HepG2 (cell line): ENCODE data around the gene BRIP1. TPM values are rescaled to one million over a fixed set of nuclear protein-coding genes. Genes with fewer than 3 reads are reported as not detected.

Experiments used
- ATF1 ChIP-seq: IDR thresholded peaks from 2 replicates; pipeline ENCODE4 v1.6.1; 2016; ENCODE audit warnings: mild to moderate bottlenecking, control low read depth
- CC2D1A ChIP-seq: sonication (generic); formaldehyde crosslinking; IDR thresholded peaks from 2 replicates; pipeline ENCODE4 v1.8.1; 2023; ENCODE audit warnings: mild to moderate bottlenecking, missing genetic modification reagents
- HNF1A ChIP-seq, 2 experiments: sonication (generic) in 1 of 2; formaldehyde crosslinking in 1 of 2; IDR thresholded peaks; 2 replicates each; pipeline versions ENCODE4 v1.4.0 to v1.6.1; 2016 to 2020; ENCODE audit warnings: borderline replicate concordance in 1 of 2, low read depth in 1 of 2, mild to moderate bottlenecking in 1 of 2, missing genetic modification reagents in 1 of 2
- HOXA7 ChIP-seq: sonication (generic); formaldehyde crosslinking; IDR thresholded peaks from 2 replicates; pipeline ENCODE4 v1.8.1; 2022; ENCODE audit warnings: mild to moderate bottlenecking, missing genetic modification reagents, moderate library complexity
- KAT7 ChIP-seq: IDR thresholded peaks from 2 replicates; pipeline ENCODE4 v1.6.1; 2018; ENCODE audit warnings: borderline replicate concordance, missing compliant biosample characterization
- MAF1 ChIP-seq: sonication (generic); formaldehyde crosslinking; IDR thresholded peaks from 2 replicates; pipeline ENCODE4 v1.5.0; 2020; ENCODE audit warnings: missing genetic modification reagents, borderline replicate concordance
- MEIS1 ChIP-seq: sonication (generic); formaldehyde crosslinking; IDR thresholded peaks from 2 replicates; pipeline ENCODE4 v1.9.0; 2021; ENCODE audit warnings: mild to moderate bottlenecking, missing genetic modification reagents, moderate library complexity, borderline replicate concordance
- MTA1 ChIP-seq: sonication (generic); formaldehyde crosslinking; IDR thresholded peaks from 2 replicates; pipeline ENCODE4 v1.4.0; 2020; ENCODE audit warnings: missing genetic modification reagents, mild to moderate bottlenecking, borderline replicate concordance
- PRMT3 ChIP-seq: sonication (generic); formaldehyde crosslinking; IDR thresholded peaks from 2 replicates; pipeline ENCODE4 v1.8.1; 2022; ENCODE audit warnings: low read depth, mild to moderate bottlenecking, moderate library complexity, missing genetic modification reagents, borderline replicate concordance
- SP140L ChIP-seq: sonication (generic); formaldehyde crosslinking; IDR thresholded peaks from 2 replicates; pipeline ENCODE4 v1.4.0; 2020; ENCODE audit warnings: missing genetic modification reagents, borderline replicate concordance
- SRY ChIP-seq: sonication (generic); formaldehyde crosslinking; IDR thresholded peaks from 2 replicates; pipeline ENCODE4 v1.8.0; 2022; ENCODE audit warnings: mild to moderate bottlenecking, missing genetic modification reagents
- STAT5B ChIP-seq: sonication (generic); formaldehyde crosslinking; IDR thresholded peaks from 2 replicates; pipeline ENCODE4 v1.4.0; 2020; ENCODE audit warnings: missing genetic modification reagents
- TARDBP ChIP-seq: sonication (generic); formaldehyde crosslinking; IDR thresholded peaks from 2 replicates; pipeline ENCODE4 v1.8.0; 2022; ENCODE audit warnings: mild to moderate bottlenecking, missing genetic modification reagents
- TBL1XR1 ChIP-seq: fragments of 150-350 bp; IDR thresholded peaks from 2 replicates; pipeline ENCODE4 v1.6.1; 2014; ENCODE audit warnings: borderline replicate concordance, low read length; ENCODE audit not compliant: partially characterized antibody
- ZNF20 ChIP-seq: sonication (generic); formaldehyde crosslinking; IDR thresholded peaks from 2 replicates; pipeline ENCODE4 v1.4.0; 2020; ENCODE audit warnings: mild to moderate bottlenecking, moderate library complexity, missing genetic modification reagents
- ZNF296 ChIP-seq: sonication (generic); formaldehyde crosslinking; conservative IDR thresholded peaks from 2 replicates; pipeline ENCODE4 v1.5.0; 2020; ENCODE audit warnings: mild to moderate bottlenecking, missing genetic modification reagents
- ZNF816 ChIP-seq: sonication (generic); formaldehyde crosslinking; IDR thresholded peaks from 2 replicates; pipeline ENCODE4 v1.8.0; 2022; ENCODE audit warnings: missing genetic modification reagents, mild to moderate bottlenecking, borderline replicate concordance
- polyA plus RNA-seq, 8 experiments: library from polyadenylated mRNA; depleted of rRNA in 3 of 8; stranded (reverse) in 7 of 8; unstranded in 1 of 8; fragments of >200 nt; fragmentation: Illumina TruSeq in 4 of 8; extraction: Trizol in 4 of 8; gene quantifications; 2 replicates each; pipeline versions ENCODE4 v1.2.1 to v1.2.3, GENCODE V29; 2011 to 2016; ENCODE audit warnings: low read depth in 4 of 8, missing spikeins in 1 of 8, mixed read lengths in 1 of 8; ENCODE audit not compliant: insufficient read depth in 1 of 8
- total RNA-seq, 5 experiments: library from RNA; depleted of rRNA; stranded (reverse); fragments of >200 nt; fragmentation: Illumina TruSeq; extraction: Trizol; gene quantifications; 2 replicates each; pipeline ENCODE4 v1.2.3, GENCODE V29; 2016; ENCODE audit warnings: low read depth in 1 of 5
- TF ChIP-seq, protein P1 (sequence below): sonication (generic); formaldehyde crosslinking; IDR thresholded peaks from 2 replicates; pipeline ENCODE4 v1.8.0; 2022; ENCODE audit warnings: missing genetic modification reagents, mild to moderate bottlenecking, moderate library complexity, borderline replicate concordance
- TF ChIP-seq, protein P2 (sequence below): sonication (generic); formaldehyde crosslinking; IDR thresholded peaks from 2 replicates; pipeline ENCODE4 v1.4.0; 2020; ENCODE audit warnings: mild to moderate bottlenecking, missing genetic modification reagents

BRIP1 gene
- total and polyA plus RNA-seq, 2 of the 13 experiments (the other 11 are each of a cell fraction or from before 2014, with no cell fraction given): 3.8 to 27.7 TPM

- TF ChIP-seq CC2D1A (CRISPR knock-in tag) (0 out of 2 replicates have a peak, but pooled peaks have one; percentile 38), ZNF296 (CRISPR knock-in tag) (no peak), MAF1 (no peak), STAT5B (CRISPR knock-in tag) (no peak), TARDBP (CRISPR knock-in tag) (0 out of 2 replicates have a peak, but pooled peaks have one; percentile 5), ATF1 (peak; percentile 2; the same call in 1 of the 2 replicates), MTA1 (CRISPR knock-in tag) (no peak), ZNF816 (CRISPR knock-in tag) (0 out of 2 replicates have a peak, but pooled peaks have one; percentile 19), ZNF20 (CRISPR knock-in tag) (no peak), SRY (no peak), HOXA7 (CRISPR knock-in tag) (no peak), MEIS1 (CRISPR knock-in tag) (no peak), PRMT3 (CRISPR knock-in tag) (no peak), HNF1A (IDR thresholded peaks at IDR 0.05; ENCODE audit: low read depth) (no peak), HNF1A (CRISPR knock-in tag; IDR thresholded peaks at IDR 0.05; ENCODE audit: borderline replicate concordance) (no peak), KAT7 (CRISPR knock-in tag) (peak; percentile 72; the same call in 1 of the 2 replicates), TBL1XR1 (no peak), SP140L (no peak)
- TF ChIP-seq, protein P1, sequence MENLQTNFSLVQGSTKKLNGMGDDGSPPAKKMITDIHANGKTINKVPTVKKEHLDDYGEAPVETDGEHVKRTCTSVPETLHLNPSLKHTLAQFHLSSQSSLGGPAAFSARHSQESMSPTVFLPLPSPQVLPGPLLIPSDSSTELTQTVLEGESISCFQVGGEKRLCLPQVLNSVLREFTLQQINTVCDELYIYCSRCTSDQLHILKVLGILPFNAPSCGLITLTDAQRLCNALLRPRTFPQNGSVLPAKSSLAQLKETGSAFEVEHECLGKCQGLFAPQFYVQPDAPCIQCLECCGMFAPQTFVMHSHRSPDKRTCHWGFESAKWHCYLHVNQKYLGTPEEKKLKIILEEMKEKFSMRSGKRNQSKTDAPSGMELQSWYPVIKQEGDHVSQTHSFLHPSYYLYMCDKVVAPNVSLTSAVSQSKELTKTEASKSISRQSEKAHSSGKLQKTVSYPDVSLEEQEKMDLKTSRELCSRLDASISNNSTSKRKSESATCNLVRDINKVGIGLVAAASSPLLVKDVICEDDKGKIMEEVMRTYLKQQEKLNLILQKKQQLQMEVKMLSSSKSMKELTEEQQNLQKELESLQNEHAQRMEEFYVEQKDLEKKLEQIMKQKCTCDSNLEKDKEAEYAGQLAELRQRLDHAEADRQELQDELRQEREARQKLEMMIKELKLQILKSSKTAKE (CRISPR knock-in tag): no peak
- TF ChIP-seq, protein P2, sequence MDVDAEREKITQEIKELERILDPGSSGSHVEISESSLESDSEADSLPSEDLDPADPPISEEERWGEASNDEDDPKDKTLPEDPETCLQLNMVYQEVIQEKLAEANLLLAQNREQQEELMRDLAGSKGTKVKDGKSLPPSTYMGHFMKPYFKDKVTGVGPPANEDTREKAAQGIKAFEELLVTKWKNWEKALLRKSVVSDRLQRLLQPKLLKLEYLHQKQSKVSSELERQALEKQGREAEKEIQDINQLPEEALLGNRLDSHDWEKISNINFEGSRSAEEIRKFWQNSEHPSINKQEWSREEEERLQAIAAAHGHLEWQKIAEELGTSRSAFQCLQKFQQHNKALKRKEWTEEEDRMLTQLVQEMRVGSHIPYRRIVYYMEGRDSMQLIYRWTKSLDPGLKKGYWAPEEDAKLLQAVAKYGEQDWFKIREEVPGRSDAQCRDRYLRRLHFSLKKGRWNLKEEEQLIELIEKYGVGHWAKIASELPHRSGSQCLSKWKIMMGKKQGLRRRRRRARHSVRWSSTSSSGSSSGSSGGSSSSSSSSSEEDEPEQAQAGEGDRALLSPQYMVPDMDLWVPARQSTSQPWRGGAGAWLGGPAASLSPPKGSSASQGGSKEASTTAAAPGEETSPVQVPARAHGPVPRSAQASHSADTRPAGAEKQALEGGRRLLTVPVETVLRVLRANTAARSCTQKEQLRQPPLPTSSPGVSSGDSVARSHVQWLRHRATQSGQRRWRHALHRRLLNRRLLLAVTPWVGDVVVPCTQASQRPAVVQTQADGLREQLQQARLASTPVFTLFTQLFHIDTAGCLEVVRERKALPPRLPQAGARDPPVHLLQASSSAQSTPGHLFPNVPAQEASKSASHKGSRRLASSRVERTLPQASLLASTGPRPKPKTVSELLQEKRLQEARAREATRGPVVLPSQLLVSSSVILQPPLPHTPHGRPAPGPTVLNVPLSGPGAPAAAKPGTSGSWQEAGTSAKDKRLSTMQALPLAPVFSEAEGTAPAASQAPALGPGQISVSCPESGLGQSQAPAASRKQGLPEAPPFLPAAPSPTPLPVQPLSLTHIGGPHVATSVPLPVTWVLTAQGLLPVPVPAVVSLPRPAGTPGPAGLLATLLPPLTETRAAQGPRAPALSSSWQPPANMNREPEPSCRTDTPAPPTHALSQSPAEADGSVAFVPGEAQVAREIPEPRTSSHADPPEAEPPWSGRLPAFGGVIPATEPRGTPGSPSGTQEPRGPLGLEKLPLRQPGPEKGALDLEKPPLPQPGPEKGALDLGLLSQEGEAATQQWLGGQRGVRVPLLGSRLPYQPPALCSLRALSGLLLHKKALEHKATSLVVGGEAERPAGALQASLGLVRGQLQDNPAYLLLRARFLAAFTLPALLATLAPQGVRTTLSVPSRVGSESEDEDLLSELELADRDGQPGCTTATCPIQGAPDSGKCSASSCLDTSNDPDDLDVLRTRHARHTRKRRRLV (CRISPR knock-in tag): no peak
These were observed 436 bp upstream of the BRIP1 start (continued) for GRCh38 chr17:61863801-61864126.
